ENCODE results near the gene ELOB.
A peak's percentile ranks its signal among the peaks of the same experiment; 100 is the strongest.

Gene ELOB

DNA sequence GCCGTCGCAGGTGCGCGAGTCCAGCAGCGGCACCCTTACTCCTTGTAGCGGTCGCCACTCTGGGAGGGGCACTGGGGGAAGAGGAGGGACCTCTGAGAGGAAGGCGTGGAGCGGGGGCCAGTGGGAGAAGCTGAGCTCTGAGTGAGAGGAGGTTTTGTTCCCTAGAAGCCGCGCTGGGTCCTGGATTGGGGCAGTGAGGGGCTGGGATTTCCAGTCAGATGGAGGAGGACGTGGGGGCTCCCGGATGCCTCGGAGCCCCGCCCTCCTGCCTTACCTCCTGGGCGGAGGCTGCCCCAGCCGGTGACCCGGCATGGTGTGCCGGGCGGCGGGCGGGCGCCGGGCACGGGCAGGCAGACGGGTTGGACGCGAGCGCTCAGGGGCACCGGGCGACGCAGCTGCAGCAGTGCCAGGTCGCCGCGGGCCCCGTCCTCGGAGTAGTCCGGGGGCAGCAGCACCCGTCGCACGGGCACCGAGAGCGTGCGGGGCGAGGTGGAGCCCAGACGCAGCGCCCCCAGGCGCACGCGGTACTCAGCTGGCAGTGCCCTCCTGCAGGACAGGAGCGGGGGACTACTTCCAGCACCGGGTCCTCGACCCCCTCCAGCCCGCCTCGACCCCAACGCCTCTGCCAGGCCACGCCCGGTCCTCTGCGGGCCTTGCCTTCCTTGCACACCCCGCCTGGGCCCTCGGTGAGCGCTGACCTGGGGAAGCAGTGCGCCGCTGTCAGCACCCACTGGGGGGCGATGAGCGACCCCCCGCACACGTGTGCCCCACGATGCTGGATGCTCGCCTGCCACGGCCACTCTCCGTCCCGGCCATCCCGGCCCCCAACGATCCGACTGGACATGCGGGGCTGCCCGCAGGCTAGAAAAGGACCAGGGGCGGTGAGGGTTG, 8.3 kb upstream of the ELOB start:
- intact Hi-C loops (cut with DNase I): no loop called here
- peak in 4 of 10 donors; percentile 4 to 77 (median 42) for DNase-seq

DNA sequence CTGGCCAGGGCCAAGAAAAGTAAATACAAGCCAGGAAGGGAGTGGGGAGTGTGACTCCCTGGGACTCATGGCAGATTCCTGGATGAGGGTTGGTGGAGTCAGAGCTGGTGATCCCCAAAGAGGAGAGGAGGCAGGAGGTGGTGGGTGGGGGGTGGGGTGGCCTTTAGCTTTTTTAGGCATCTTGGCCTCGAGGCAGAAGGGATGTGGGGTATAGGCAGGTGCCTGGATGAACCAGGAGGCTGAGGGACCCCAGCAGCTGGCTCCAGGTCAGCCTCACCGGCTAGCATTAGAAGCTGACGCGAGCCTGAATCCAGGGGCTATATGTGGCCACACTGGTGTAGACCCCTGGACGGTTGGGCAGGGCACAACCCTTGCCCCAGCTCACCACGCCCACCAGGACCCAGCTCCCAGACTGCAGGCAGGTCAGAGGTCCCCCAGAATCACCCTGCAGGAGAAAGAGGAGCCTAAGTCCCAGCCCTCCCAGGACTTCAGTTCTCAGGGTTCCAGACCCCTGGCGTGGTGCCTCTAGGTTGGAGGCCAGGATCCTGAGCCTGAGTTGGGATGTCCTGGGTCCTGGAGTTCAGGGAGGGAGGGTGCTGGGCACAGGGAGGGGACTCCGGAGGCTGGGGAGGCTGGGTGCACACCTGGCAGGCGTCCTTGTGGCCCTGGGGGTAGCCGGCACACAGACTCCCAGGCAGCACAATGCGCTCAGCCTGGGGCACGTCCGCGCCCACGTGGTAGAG, 7.4 kb upstream of the ELOB start:
- peak in 3 of 10 donors; percentile 7 to 67 (median 60) for DNase-seq
- intact Hi-C loops (cut with DNase I): no loop called here

DNA sequence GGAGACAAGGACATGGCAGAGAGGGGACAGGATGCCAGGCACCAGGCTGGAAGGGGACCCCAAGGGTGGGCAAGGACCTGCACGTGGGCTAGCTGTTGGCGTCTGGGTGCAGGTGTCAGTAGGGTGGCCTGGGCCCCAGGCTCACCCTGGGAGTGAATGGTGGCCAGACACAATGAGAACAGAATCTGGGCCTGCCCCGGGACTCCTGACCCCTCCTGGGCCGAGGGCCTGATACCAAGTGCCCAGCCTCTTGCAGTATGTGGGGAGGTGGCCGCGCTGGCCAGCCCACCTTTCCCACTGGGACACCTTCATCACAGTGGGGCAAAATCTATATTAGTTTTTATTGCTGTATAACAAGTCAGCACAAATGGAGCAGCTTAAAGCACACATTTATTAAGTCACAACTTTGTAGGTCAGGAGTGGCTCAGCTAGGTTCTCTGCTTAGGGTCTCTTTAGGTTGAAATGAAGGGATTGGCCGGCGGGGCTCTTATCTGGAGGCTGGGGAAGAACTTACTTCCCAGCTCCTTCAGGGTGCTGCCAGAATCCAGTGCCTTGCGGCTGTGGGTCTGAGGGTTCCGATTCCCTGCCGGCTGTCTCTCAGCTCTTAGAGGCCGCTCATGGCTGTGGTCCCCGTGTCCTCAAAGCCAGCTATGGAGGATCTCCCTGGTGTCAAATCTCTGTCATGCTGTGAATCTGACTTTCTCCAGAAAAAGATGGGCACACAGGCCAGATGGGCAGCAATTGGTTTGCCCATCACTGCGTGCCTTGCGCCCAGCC, 6.7 kb upstream of the ELOB start:
- peak in 4 of 10 donors; percentile 7 to 63 (median 56) for DNase-seq
- intact Hi-C loops (cut with DNase I): no loop called here

GRCh38 chr16:2782583-2783351, 5.7 kb upstream of the ELOB start:
- intact Hi-C loops (cut with DNase I): no loop called here
- DNase-seq: peak in 4 of 10 donors; percentile 7 to 78 (median 52)

DNA sequence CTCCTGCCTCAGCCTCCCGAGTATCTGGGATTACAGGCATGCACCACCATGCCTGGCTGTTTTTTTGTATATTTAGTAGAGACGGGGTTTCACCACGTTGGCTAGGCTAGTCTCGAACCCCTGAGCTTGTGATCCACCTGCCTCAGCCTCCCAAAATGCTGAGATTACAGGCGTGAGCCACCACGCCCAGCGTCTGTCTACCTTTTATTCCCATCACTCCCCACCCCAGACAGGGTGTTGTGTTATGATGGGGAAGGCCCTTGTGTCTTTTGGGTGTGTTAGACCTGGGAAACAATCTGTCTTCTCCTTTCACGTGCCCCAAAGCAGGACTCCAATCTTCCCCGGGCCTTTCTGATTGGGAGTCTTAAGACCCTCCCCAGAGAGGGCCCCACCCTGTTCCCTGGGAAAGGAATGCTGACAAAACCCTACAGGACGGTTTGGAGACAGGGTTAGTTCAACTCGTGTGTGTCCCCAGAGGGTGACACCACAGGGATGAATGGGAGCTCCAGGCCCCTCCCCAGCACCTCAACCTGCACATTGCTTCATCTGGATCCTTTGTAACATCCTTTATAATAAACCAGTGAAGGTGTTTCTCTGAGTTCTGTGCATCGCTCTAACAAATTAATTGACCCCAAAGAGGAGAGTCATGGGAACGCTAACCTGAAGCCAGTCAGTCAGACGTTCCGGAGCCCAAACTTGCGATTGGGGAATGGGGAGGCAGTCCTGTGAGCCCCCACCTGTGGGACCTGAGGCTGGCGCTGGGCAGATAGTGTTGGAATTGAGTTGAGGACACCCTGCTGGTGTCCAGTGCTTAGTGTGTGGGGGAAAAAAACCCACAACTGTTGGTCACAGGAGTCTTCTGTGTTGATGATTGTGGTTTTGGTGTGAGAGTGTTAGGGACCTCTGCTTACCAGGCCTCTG, 3.2 kb upstream of the ELOB start:
- DNase-seq: peak in 3 of 10 donors; percentile 8 to 47 (median 32)
- intact Hi-C loops (cut with DNase I): loop anchor here (5.0 kb wide), 2 partner anchors 87 to 102 kb away; partner anchors contain the start of gene FLYWCH2

GRCh38 chr16:2779151-2779920, 2.3 kb upstream of the ELOB start:
- DNase-seq: peak in 4 of 10 donors; percentile 11 to 73 (median 54)
- intact Hi-C loops (cut with DNase I): loop anchor here (5.0 kb wide), 2 partner anchors 88 to 103 kb away; partner anchors contain the start of gene FLYWCH2

GRCh38 chr16:2778630-2778958, 1.5 kb upstream of the ELOB start:
- intact Hi-C loops (cut with DNase I): loop anchor here (5.0 kb wide), 2 partner anchors 89 to 104 kb away; partner anchors contain the start of gene FLYWCH2
- DNase-seq: peak in 1 of 10 donors; percentile 75

DNA sequence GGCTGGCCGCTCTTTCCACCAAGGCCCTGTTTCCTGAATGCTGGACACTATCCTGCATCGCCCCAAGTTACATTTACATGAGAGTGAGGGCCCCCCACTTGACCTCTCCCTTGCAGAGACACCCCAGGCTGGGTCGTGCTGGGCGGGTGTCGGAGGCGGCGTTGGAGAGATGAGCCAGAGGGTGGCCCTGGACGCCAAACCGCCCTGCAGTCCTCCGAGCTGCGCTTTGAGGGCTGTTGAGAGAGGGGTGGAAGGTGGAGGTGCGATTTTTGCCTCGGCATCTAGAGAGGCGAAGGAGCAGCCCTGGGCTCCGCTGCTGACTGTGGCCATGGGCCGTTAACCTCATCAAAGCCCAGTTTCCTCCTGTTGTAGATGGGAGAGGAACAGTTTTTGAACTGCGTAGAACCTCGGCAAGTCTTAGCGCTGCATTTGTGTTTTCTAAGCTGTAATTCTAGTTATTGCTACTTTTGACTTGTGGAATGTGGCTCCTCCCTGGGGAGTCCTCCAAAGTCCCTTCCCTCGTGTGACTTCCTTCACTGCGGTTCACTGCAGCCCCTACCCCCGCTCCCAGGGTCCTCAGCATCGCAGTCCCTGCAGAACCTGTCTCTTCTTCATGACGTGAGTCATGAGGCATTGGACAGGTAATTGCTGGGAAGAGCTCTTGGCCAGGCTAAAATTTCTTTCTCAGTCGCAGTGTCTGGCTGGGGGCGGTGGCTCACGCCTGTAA, 986 bp upstream of the ELOB start:
- DNase-seq: peak in 5 of 10 donors; percentile 15 to 84 (median 70)
- intact Hi-C loops (cut with DNase I): loop anchor here (1.0 to 5.0 kb wide), 3 partner anchors 26 to 104 kb away; partner anchors contain the start of genes FLYWCH2 and SRRM2

- intact Hi-C loops (cut with DNase I): loop anchor here (1.0 to 5.0 kb wide), 3 partner anchors 24 to 106 kb away; partner anchors contain the start of genes FLYWCH2 and SRRM2
- peak in 2 of 10 donors; percentile 69 to 84 for DNase-seq
These were observed 460 bp downstream of the ELOB start for GRCh38 chr16:2776500-2777139.

- intact Hi-C loops (cut with DNase I): loop anchor here (5.0 kb wide), 2 partner anchors 91 to 106 kb away; partner anchors contain the start of gene FLYWCH2
These were observed 1.1 kb downstream of the ELOB start for GRCh38 chr16:2775765-2776499.

GRCh38 chr16:2775131-2775716, 1.9 kb downstream of the ELOB start:
- peak in 2 of 10 donors; percentile 54 to 57 for DNase-seq
- intact Hi-C loops (cut with DNase I): loop anchor here (5.0 kb wide), 2 partner anchors 92 to 107 kb away; partner anchors contain the start of gene FLYWCH2

More at GRCh38 chr16:2775765-2776499, 1.1 kb downstream of the ELOB start:
- peak in 2 of 10 donors; percentile 26 to 36 for DNase-seq

- intact Hi-C loops (cut with DNase I): no loop called here
- DNase-seq: peak in 2 of 10 donors; percentile 35 to 68
These were observed 2.8 kb downstream of the ELOB start for GRCh38 chr16:2774161-2774891.

DNA sequence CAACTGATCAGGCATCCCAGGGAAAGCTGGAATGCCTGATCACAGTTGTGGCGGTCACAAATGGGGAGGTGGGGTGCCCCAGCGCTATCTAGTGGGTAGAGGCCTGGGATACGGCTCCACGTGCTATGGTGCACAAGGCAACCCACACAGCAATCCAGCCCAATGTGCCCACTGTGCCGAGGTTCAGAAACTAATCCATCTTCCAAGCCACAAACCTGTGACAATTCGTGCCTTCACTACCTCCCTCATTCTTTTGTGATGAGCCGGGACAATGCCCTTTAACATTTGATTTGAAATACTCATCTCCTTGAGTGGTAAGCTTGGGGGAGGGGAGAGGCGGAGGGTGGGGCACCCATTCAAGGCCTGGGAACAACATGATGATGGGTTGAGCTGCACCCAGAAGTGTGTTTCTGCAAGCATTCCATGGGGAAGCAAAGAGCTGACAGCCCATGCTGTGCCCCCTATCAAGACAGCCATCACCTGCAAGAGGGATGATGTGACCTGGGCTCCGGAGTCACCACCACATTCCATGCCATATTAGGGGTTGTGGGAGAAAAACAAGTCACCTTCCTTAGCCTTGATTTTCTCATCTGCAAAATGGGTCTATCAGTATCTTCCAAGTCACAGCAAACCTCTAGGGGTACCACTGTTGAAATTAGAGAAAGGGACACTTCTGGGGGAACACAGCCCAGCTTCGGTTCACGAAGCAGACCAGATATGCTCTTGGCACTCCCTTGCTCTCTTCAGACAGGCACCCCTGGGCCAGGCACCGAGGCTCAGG, 3.7 kb downstream of the ELOB start:
- intact Hi-C loops (cut with DNase I): no loop called here
- DNase-seq: peak in 3 of 10 donors; percentile 19 to 43 (median 39)

Data from posterior cingulate gyrus (tissue), 11 donors.